Endothelial cell of umbilical vein (primary cell): Measurements from ENCODE around the gene CEP250. TPM values are rescaled to one million over a fixed set of nuclear protein-coding genes. Genes with fewer than 3 reads are reported as not detected.

Experiments
- BruUV-seq: library from RNA; stranded (reverse); fragments of 400-500 nt; replicated peaks from 2 replicates; lab custom pipeline; 2021; lab: Mats Ljungman, UMichigan
- CTCF ChIA-PET: fragments of 300-600, 350-600 bp; sonication (Branson Sonifier 250); formaldehyde crosslinking; loops from one replicate; lab custom pipeline; 2021; ENCODE audit warnings: antibody characterized with exemption, inconsistent platforms; lab: Charles Lee
- POLR2A ChIA-PET: fragments of 300-600, 350-600 bp; sonication (Branson Sonifier 250); formaldehyde crosslinking; loops from one replicate; lab custom pipeline; 2021; ENCODE audit warnings: antibody characterized with exemption, inconsistent platforms; lab: Charles Lee
- DNase-seq: peaks from one replicate; pipeline ENCODE4 v3.0.0-alpha.2; 2011; ENCODE audit warnings: low read depth, low spot score
- FAIRE-seq: peaks from 2 replicates; lab custom pipeline; 2011; peaks lifted over from hg19 to GRCh38; lab: Jason Lieb, UNC
- H2AFZ ChIP-seq: 2 replicates; pipeline ENCODE4 v1.6.0; 2012; ENCODE audit warnings: low read depth, low read length, control low read depth, inconsistent platforms
- H3K27ac ChIP-seq: 2 replicates; pipeline ENCODE4 v1.5.1; 2011; ENCODE audit warnings: low read depth, mild to moderate bottlenecking, control low read depth, low read length, moderate library complexity; ENCODE audit not compliant: insufficient read depth
- H3K27me3 ChIP-seq, 2 experiments: 2 replicates each; pipeline versions ENCODE4 v1.6.0 to v1.6.1; 2011; ENCODE audit warnings: low read length in 2 of 2, mixed read lengths in 1 of 2; ENCODE audit not compliant: control insufficient read depth in 2 of 2, insufficient read depth in 2 of 2
- H3K36me3 ChIP-seq, 2 experiments: 2 replicates in 1 of 2; 3 replicates in 1 of 2; pipeline ENCODE4 v1.5.1; 2011; ENCODE audit warnings: low read length in 2 of 2, mild to moderate bottlenecking in 1 of 2, moderate library complexity in 1 of 2; ENCODE audit not compliant: control insufficient read depth in 2 of 2, insufficient read depth in 2 of 2; ENCODE audit errors: extremely low read depth in 1 of 2
- H3K4me1 ChIP-seq: 3 replicates; pipeline ENCODE4 v1.5.1; 2011; ENCODE audit warnings: mild to moderate bottlenecking, low read length; ENCODE audit not compliant: control insufficient read depth, insufficient read depth; ENCODE audit errors: extremely low read depth
- H3K4me2 ChIP-seq: 2 replicates; pipeline ENCODE4 v1.6.1; 2011; ENCODE audit warnings: low read length, control low read depth, mixed read lengths; ENCODE audit not compliant: insufficient read depth
- H3K4me3 ChIP-seq, 3 experiments: fragments of 200-600 bp in 1 of 3; sonication (generic), shearing (Covaris generic) in 1 of 3; replicated peaks in 1 of 3; 2 replicates each; pipeline ENCODE4 v1.5.1; 2011 to 2016; ENCODE audit warnings: control low read depth in 3 of 3, low read length in 3 of 3, mild to moderate bottlenecking in 2 of 3, inconsistent platforms in 1 of 3, low read depth in 1 of 3, moderate library complexity in 1 of 3; ENCODE audit not compliant: insufficient read depth in 1 of 3
- H3K79me2 ChIP-seq: 2 replicates; pipeline ENCODE4 v1.6.0; 2012; ENCODE audit warnings: low read length, inconsistent platforms; ENCODE audit not compliant: control insufficient read depth, insufficient read depth
- H3K9ac ChIP-seq: replicated peaks from 2 replicates; pipeline ENCODE3; 2011; ENCODE audit warnings: low read length, control low read depth; ENCODE audit not compliant: insufficient read depth; ENCODE audit errors: extremely low read depth
- H3K9me1 ChIP-seq: replicated peaks from 3 replicates; pipeline ENCODE4 v1.6.0; 2011; ENCODE audit warnings: mild to moderate bottlenecking, low read length; ENCODE audit not compliant: control insufficient read depth, insufficient read depth; ENCODE audit errors: extremely low read depth
- H3K9me3 ChIP-seq: replicated peaks from 2 replicates; pipeline ENCODE4 v1.5.1; 2012; ENCODE audit warnings: low read length, inconsistent platforms; ENCODE audit not compliant: control insufficient read depth, insufficient read depth
- H4K20me1 ChIP-seq: replicated peaks from 2 replicates; pipeline ENCODE3; 2011; ENCODE audit warnings: mild to moderate bottlenecking, low read length; ENCODE audit not compliant: control insufficient read depth, insufficient read depth; ENCODE audit errors: extremely low read depth
- EZH2 ChIP-seq: IDR thresholded peaks from 2 replicates; pipeline ENCODE4 v1.6.1; 2012; ENCODE audit warnings: borderline replicate concordance, low read depth, mild to moderate bottlenecking, moderate library complexity, low read length, inconsistent platforms; ENCODE audit not compliant: severe bottlenecking
- FOS ChIP-seq: IDR thresholded peaks from 2 replicates; pipeline ENCODE4 v1.6.1; 2011; ENCODE audit warnings: mild to moderate bottlenecking, low read length, moderate library complexity, borderline replicate concordance; ENCODE audit not compliant: insufficient read depth
- GATA2 ChIP-seq: IDR thresholded peaks from 2 replicates; pipeline ENCODE4 v1.7.0; 2011; ENCODE audit warnings: low read depth, mild to moderate bottlenecking, moderate library complexity, mixed read lengths, low read length; ENCODE audit not compliant: insufficient read length, insufficient read depth
- JUN ChIP-seq: IDR thresholded peaks from 2 replicates; pipeline ENCODE4 v1.6.1; 2011; ENCODE audit warnings: borderline replicate concordance, low read depth; ENCODE audit not compliant: insufficient read length, insufficient read depth
- MYC ChIP-seq: IDR thresholded peaks from one replicate; pipeline ENCODE4 v1.6.1; 2011; ENCODE audit warnings: mild to moderate bottlenecking, low read depth, low read length
- POLR2A ChIP-seq: IDR thresholded peaks from 2 replicates; pipeline ENCODE4 v1.6.1; 2012; ENCODE audit warnings: low read depth, mild to moderate bottlenecking, control low read depth, low read length
- POLR2AphosphoS5 ChIP-seq: IDR thresholded peaks from 2 replicates; pipeline ENCODE4 v1.6.1; 2012; ENCODE audit warnings: low read depth, mild to moderate bottlenecking, control low read depth, low read length, moderate library complexity; ENCODE audit not compliant: insufficient read depth
- dilution Hi-C: fragments of 300-500 bp; cut with MboI; formaldehyde crosslinking; loops from one replicate; pipeline ENCODE4 v1.15.0; 2019; ENCODE audit warnings: low sequenced_read_pairs; ENCODE audit not compliant: extremely low pct_ligation_motif_present
- intact Hi-C: fragments of 100-400 bp; cut with micrococcal nuclease; formaldehyde crosslinking; loops from one replicate; pipeline ENCODE4 v1.10.0; 2022
- polyA plus RNA-seq, 4 experiments: library from polyadenylated mRNA; depleted of rRNA in 3 of 4; stranded (reverse) in 3 of 4; unstranded in 1 of 4; fragments of >200 nt; gene quantifications; 2 replicates each; pipeline versions ENCODE4 v1.2.1 to v1.2.3, GENCODE V29; 2011 to 2012; ENCODE audit warnings: missing spikeins in 1 of 4
- total RNA-seq: library from RNA; stranded (reverse); gene quantifications from 2 replicates; pipeline ENCODE4 v1.2.3, GENCODE V29; 2021
- TF ChIP-seq, protein P1 (sequence below): IDR thresholded peaks from 2 replicates; pipeline ENCODE4 v1.6.1; 2011; ENCODE audit not compliant: insufficient read depth, insufficient read length
- TF ChIP-seq, protein P2 (sequence below), 2 donors: IDR thresholded peaks; 1 replicate in 1 of 2; 2 replicates in 1 of 2; pipeline ENCODE4 v1.5.1; 2011; ENCODE audit warnings: low read length in 2 of 2, mild to moderate bottlenecking in 2 of 2, moderate library complexity in 2 of 2, control low read depth in 1 of 2, inconsistent platforms in 1 of 2, low read depth in 1 of 2; ENCODE audit not compliant: insufficient read depth in 1 of 2; ENCODE audit errors: extremely low read depth in 1 of 2

Gene CEP250
- total and polyA plus RNA-seq, 2 donors (not counting 3 experiments of a cell fraction or from before 2014, with no cell fraction given) = 5.3 to 58.9 TPM

DNA sequence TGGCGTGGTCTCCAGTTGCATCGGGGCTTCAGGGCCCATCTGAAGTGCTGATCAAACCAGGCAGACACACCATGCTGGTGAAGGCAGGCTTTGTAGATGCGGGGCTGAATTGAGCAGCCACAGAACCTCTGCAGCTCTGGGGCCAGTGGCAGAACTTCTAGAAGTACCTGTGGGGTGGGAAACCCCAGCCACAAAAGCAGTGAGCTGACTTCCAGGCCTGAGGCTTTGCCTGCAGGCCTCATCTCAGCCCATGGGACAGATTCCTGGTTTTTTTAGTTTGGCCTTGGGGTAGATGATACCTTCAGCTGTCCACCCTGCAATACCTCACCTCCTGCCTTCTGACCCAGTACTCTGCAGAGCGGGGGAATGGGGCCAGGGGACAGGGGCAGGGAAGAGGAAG, 59.9 kb downstream of the CEP250 start:
- Histone ChIP-seq H3K4me2 (no peak overlapping the region), H3K36me3 (peaks cover 0 to 3% of the 10 kb centered on the region in 2 experiments), H3K9ac (no peak overlapping the region), H3K27me3 (no peaks in the 10 kb centered on the region), H3K9me3 (no peaks in the 10 kb centered on the region), H2AFZ (no peak overlapping the region), H3K9me1 (no peaks in the 10 kb centered on the region), H3K27ac (no peak overlapping the region), H3K79me2 (no peaks in the 10 kb centered on the region), H4K20me1 (no peaks in the 10 kb centered on the region), H3K4me1 (no peaks in the 10 kb centered on the region), H3K4me3 (no peak overlapping the region)
- POLR2A ChIA-PET = no interaction called here
- CTCF ChIA-PET = interaction anchor here (0.9 to 2.8 kb wide), 4 partner anchors 9 to 16 kb away, joined by 3 to 9 read pairs (median 3); no protein-coding TSS in a partner anchor
- intact Hi-C loops = loop anchor here (10.0 kb wide), 2 partner anchors 99 to 179 kb away; partner anchors contain the start of genes NFS1, ROMO1 and SPAG4
- dilution Hi-C loops = no loop called here
- no TSS peak for BruUV-seq
- TF ChIP-seq GATA2 = no peak
- TF ChIP-seq JUN = no peak
- no peak for TF ChIP-seq POLR2A
- TF ChIP-seq MYC = no peak
- FAIRE-seq = no peak
- no peak for DNase-seq

DNA sequence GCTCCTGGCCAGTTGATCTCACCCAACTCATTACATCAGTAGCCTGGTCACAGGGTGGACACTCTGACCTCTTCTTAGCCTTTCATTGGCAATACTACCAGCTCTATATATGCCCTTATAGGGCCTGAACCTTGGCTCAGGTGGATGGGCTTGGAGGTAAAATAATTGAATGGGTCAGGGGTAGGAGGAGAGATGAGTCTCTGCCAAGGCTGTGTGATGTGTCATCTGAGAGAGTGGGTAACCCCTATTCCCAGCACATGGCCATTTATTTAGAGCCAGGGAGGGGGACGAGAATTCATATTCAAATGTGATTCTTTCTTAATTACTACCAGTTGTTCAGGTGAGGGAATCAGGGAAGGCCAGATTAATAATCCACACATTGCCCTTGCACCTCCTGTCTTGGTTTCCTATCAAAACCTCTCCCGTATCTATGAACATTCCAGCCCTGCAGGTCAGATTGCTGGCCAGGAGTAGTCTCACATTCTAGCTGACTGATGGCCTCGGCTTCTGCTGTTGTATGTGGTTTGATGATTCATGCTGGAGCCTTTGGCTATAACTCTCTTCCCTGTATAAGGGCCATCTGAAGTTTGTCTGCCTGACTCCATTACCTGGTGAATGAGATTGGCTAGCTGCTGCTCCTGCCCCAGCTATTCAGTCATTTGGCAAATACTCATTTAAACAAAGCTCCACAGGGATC, 60.7 kb downstream of the CEP250 start:
- ChIA-PET CTCF (interaction anchor here (0.9 to 2.8 kb wide), 6 partner anchors 8 to 160 kb away, joined by 3 to 9 read pairs (median 3); no protein-coding TSS in a partner anchor), POLR2A (no interaction called here)
- BruUV-seq = no TSS peak
- dilution Hi-C loops = no loop called here
- peaks cover 0 to 3% of the 10 kb centered on the region in 2 experiments for H3K36me3 ChIP-seq
- no peak for FAIRE-seq
- no peaks in the 10 kb centered on the region for H4K20me1 ChIP-seq
- intact Hi-C loops = loop anchor here (10.0 kb wide), 2 partner anchors 99 to 179 kb away; partner anchors contain the start of genes NFS1, ROMO1 and SPAG4
- no peak overlapping the region for H3K9ac ChIP-seq
- no peak overlapping the region for H2AFZ ChIP-seq
- no peaks in the 10 kb centered on the region for H3K9me1 ChIP-seq
- H3K4me1 ChIP-seq = no peaks in the 10 kb centered on the region
- H3K27ac ChIP-seq = no peak overlapping the region
- no peak overlapping the region for H3K4me3 ChIP-seq
- no peaks in the 10 kb centered on the region for H3K9me3 ChIP-seq
- H3K79me2 ChIP-seq = no peaks in the 10 kb centered on the region
- DNase-seq = no peak
- no peaks in the 10 kb centered on the region for H3K27me3 ChIP-seq
- no peak overlapping the region for H3K4me2 ChIP-seq
- TF ChIP-seq FOS (no peak), POLR2AphosphoS5 (no peak), POLR2A (no peak), GATA2 (no peak), JUN (no peak), MYC (no peak), EZH2 (no peak)
- TF ChIP-seq, protein P1, sequence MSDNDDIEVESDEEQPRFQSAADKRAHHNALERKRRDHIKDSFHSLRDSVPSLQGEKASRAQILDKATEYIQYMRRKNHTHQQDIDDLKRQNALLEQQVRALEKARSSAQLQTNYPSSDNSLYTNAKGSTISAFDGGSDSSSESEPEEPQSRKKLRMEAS = no peak
- TF ChIP-seq, protein P2, sequence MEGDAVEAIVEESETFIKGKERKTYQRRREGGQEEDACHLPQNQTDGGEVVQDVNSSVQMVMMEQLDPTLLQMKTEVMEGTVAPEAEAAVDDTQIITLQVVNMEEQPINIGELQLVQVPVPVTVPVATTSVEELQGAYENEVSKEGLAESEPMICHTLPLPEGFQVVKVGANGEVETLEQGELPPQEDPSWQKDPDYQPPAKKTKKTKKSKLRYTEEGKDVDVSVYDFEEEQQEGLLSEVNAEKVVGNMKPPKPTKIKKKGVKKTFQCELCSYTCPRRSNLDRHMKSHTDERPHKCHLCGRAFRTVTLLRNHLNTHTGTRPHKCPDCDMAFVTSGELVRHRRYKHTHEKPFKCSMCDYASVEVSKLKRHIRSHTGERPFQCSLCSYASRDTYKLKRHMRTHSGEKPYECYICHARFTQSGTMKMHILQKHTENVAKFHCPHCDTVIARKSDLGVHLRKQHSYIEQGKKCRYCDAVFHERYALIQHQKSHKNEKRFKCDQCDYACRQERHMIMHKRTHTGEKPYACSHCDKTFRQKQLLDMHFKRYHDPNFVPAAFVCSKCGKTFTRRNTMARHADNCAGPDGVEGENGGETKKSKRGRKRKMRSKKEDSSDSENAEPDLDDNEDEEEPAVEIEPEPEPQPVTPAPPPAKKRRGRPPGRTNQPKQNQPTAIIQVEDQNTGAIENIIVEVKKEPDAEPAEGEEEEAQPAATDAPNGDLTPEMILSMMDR (IDR thresholded peaks at IDR 0.05; ENCODE audit: extremely low read depth in 1 of 2, insufficient read depth in 1 of 2, low read depth in 1 of 2, low read length in 2 of 2) = no peak
